OCI-LY7 (cell line): ENCODE results near the gene COL15A1. TPM values are rescaled to one million over a fixed set of nuclear protein-coding genes. Genes with fewer than 3 reads are reported as not detected.

ENCODE experiments used
- BruUV-seq: library from RNA; stranded (reverse); fragments of 400-500 nt; replicated peaks from 2 replicates; lab custom pipeline; 2021; lab: Mats Ljungman, UMichigan
- CTCF ChIA-PET: fragments of 300-600 bp; sonication (Branson Sonifier 250); formaldehyde crosslinking; loops from one replicate; lab custom pipeline; 2022; ENCODE audit warnings: antibody characterized with exemption; ENCODE audit not compliant: unreplicated experiment; lab: Charles Lee
- POLR2A ChIA-PET: fragments of 300-600 bp; sonication (Branson Sonifier 250); formaldehyde crosslinking; loops from one replicate; lab custom pipeline; 2022; ENCODE audit warnings: antibody characterized with exemption; lab: Charles Lee
- DNase-seq: peaks from one replicate; pipeline ENCODE4 v3.0.0-alpha.2; 2015; ENCODE audit warnings: low spot score
- H2AFZ ChIP-seq: fragments of 200-600 bp; sonication (generic), shearing (Covaris generic); 2 replicates; pipeline ENCODE4 v1.6.1; 2014; ENCODE audit warnings: mild to moderate bottlenecking, antibody characterized with exemption, low read length, moderate library complexity
- H3K27ac ChIP-seq: fragments of 200-600 bp; sonication (generic); 2 replicates; pipeline ENCODE4 v1.5.1; 2014; ENCODE audit warnings: mixed run types, low read depth, mild to moderate bottlenecking, moderate library complexity, low read length, inconsistent platforms; ENCODE audit not compliant: poor library complexity, severe bottlenecking
- H3K36me3 ChIP-seq: fragments of 200-600 bp; sonication (generic); 2 replicates; pipeline ENCODE4 v1.6.1; 2014; ENCODE audit warnings: mild to moderate bottlenecking, antibody characterized with exemption, low read length, moderate library complexity, mixed read lengths; ENCODE audit not compliant: insufficient read depth
- H3K4me1 ChIP-seq: fragments of 200-600 bp; sonication (generic); 2 replicates; pipeline ENCODE4 v1.5.1; 2014; ENCODE audit warnings: mild to moderate bottlenecking, low read length; ENCODE audit not compliant: insufficient read depth, poor library complexity, severe bottlenecking
- H3K4me2 ChIP-seq: fragments of 200-600 bp; sonication (generic); 2 replicates; pipeline ENCODE4 v1.6.1; 2014; ENCODE audit warnings: mild to moderate bottlenecking, low read length
- H3K4me3 ChIP-seq: fragments of 200-600 bp; sonication (generic); 2 replicates; pipeline ENCODE4 v1.5.1; 2014; ENCODE audit warnings: mild to moderate bottlenecking, low read depth, low read length; ENCODE audit not compliant: poor library complexity, severe bottlenecking
- H3K79me2 ChIP-seq: fragments of 200-600 bp; sonication (generic); 2 replicates; pipeline ENCODE4 v1.6.1; 2016; ENCODE audit warnings: low read depth, mild to moderate bottlenecking, low read length, moderate library complexity, mixed read lengths; ENCODE audit not compliant: insufficient read depth
- H3K9me2 ChIP-seq: fragments of 200-600 bp; sonication (generic); 2 replicates; pipeline ENCODE4 v1.6.1; 2016; ENCODE audit warnings: mild to moderate bottlenecking, low read length, mixed read lengths; ENCODE audit not compliant: insufficient read depth
- H3K9me3 ChIP-seq: fragments of 200-600 bp; sonication (generic); 2 replicates; pipeline ENCODE4 v1.6.1; 2014; ENCODE audit warnings: mild to moderate bottlenecking, mixed run types, low read length, mixed read lengths
- H4K20me1 ChIP-seq: fragments of 200-600 bp; sonication (generic); 2 replicates; pipeline ENCODE4 v1.6.1; 2014; ENCODE audit warnings: mild to moderate bottlenecking, antibody characterized with exemption, low read length, moderate library complexity, mixed read lengths; ENCODE audit not compliant: insufficient read depth
- CTCF ChIP-seq: fragments of 200-600 bp; sonication (generic); conservative IDR thresholded peaks from 2 replicates; pipeline ENCODE4 v1.5.1; 2014; ENCODE audit warnings: mild to moderate bottlenecking, antibody characterized with exemption, low read length, moderate library complexity, mixed read lengths
- EZH2phosphoT487 ChIP-seq: fragments of 200-600 bp; sonication (generic); IDR thresholded peaks from 2 replicates; pipeline ENCODE4 v1.6.1; 2018; ENCODE audit warnings: low read depth, borderline replicate concordance, mild to moderate bottlenecking, mixed run types, antibody characterized with exemption, low read length, moderate library complexity, mixed read lengths
- intact Hi-C: fragments of 100-400 bp; cut with micrococcal nuclease; formaldehyde crosslinking; loops from one replicate; pipeline ENCODE4 v1.10.0; 2022; ENCODE audit not compliant: unreplicated experiment
- total RNA-seq, 2 experiments: library from RNA; depleted of rRNA in 1 of 2; stranded (reverse); fragments of >200 nt in 1 of 2; shearing (Covaris generic) in 1 of 2; gene quantifications; 2 replicates each; pipeline ENCODE4 v1.2.3, GENCODE V29; 2014 to 2022

COL15A1 gene
- total RNA-seq, 2 experiments from 2014 or later, result not detected

- no peaks in the 10 kb centered on the region for H3K36me3 ChIP-seq
- intact Hi-C loops, result no loop called here
- H3K79me2 ChIP-seq, result no peaks in the 10 kb centered on the region
- no peak for TF ChIP-seq CTCF
- no peak for TF ChIP-seq EZH2phosphoT487
- no peaks in the 10 kb centered on the region for H3K9me3 ChIP-seq
- POLR2A ChIA-PET, result no interaction called here
- no peak for DNase-seq
- no peak overlapping the region for H2AFZ ChIP-seq
- CTCF ChIA-PET, result interaction anchor here (0.5 kb wide), 1 partner anchor 8 kb away, joined by 3 read pairs; no protein-coding TSS in a partner anchor
- no peaks in the 10 kb centered on the region for H3K4me1 ChIP-seq
- no peaks in the 10 kb centered on the region for H4K20me1 ChIP-seq
- no peak overlapping the region for H3K4me3 ChIP-seq
- no peaks in the 10 kb centered on the region for H3K9me2 ChIP-seq
- no TSS peak for BruUV-seq
- H3K4me2 ChIP-seq, result no peak overlapping the region
- no peak overlapping the region for H3K27ac ChIP-seq
Observed at GRCh38 chr9:98986866-98987651, 43.4 kb downstream of the COL15A1 start.

DNA sequence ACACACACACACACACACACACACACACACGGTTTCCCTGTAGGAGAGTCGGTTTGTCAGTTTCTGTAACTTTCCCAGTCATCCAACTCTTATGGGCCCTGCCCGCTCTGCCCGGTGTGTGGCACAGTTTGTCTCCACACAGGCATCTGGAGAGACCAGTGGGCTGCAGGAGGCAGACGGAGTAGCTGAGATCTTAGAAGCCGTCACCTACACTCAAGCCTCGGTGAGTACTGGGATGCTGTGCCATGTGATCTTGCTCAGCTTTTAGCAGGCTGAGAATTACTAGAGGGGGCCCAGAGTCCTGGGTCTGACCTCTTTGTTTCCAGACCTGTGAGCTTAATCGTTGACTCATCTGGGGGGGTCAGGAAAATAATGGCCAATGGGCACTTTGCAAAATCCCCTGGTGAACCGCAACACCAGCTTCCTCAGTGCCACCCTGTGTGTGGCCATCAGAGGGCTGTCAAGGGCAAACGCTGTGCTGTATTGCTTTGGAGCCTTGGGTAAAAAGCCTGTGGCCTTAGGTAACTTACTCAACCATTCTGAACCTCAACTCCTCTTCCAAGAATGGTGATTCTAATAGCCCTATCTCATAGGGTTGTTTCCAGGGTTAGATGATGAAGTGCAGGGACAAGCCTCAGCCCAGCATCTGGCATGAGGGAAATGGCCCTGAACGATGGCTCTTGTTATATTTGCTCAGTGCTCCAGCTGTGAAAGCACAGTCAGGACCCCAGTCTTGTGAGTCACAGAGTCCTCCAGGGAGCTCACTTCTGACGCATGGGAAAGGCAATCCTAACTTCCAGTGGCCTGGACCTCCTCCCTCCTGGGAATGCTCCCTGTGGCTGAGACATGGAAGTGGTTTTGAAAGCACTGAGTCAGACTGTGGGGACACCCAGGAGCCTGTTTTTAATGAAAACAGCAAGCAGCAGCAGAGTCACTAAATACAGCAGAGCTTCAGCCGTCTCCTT lies 45.6 kb downstream of the COL15A1 start:
- peak; percentile 18 for DNase-seq
- no TSS peak for BruUV-seq

More for the DNA sequence above, 45.6 kb downstream of the COL15A1 start:
- no peaks in the 10 kb centered on the region for H3K9me3 ChIP-seq
- H2AFZ ChIP-seq, result no peak overlapping the region
- H3K79me2 ChIP-seq, result no peaks in the 10 kb centered on the region
- intact Hi-C loops, result no loop called here
- H3K36me3 ChIP-seq, result no peaks in the 10 kb centered on the region
- ChIA-PET POLR2A (no interaction called here), CTCF (interaction anchor here (0.7 kb wide), 1 partner anchor 152 kb away, joined by 3 read pairs; no protein-coding TSS in a partner anchor)
- no peak overlapping the region for H3K27ac ChIP-seq
- H3K4me1 ChIP-seq, result peaks cover 5% of the 10 kb centered on the region
- H3K4me2 ChIP-seq, result no peak overlapping the region
- no peaks in the 10 kb centered on the region for H4K20me1 ChIP-seq
- no peak for TF ChIP-seq EZH2phosphoT487
- peak; percentile 35; the same call in 1 of the 2 replicates for TF ChIP-seq CTCF
- H3K4me3 ChIP-seq, result no peak overlapping the region
- no peaks in the 10 kb centered on the region for H3K9me2 ChIP-seq
